Left lung (tissue), 10 donors: Measurements from ENCODE around the gene SMARCD3. TPM values are rescaled to one million over a fixed set of nuclear protein-coding genes. Genes with fewer than 3 reads are reported as not detected.

ENCODE experiments used
- ATAC-seq: fragments of 200-7000 bp; cut with Tn5 transposase; one replicate; pipeline ENCODE4 v1.9.1; 2020; ENCODE audit warnings: moderate library complexity
- DNase-seq, 4 donors: peaks; one replicate each; pipeline ENCODE4 v3.0.0-alpha.2; 2013 to 2020
- H3K27ac ChIP-seq, 2 donors: fragments of 200-600 bp; sonication (generic) in 1 of 2; one replicate each; pipeline versions ENCODE4 v1.5.0 to v1.8.0; 2020 to 2021
- H3K27me3 ChIP-seq, 2 donors: fragments of 200-600 bp; sonication (generic) in 1 of 2; one replicate each; pipeline versions ENCODE4 v1.5.0 to v1.8.0; 2020 to 2021
- H3K36me3 ChIP-seq, 2 donors: fragments of 200-600 bp; sonication (generic) in 1 of 2; one replicate each; pipeline versions ENCODE4 v1.5.0 to v1.8.0; 2020 to 2021
- H3K4me1 ChIP-seq, 2 donors: fragments of 200-600 bp; one replicate each; pipeline ENCODE4 v1.8.0; 2021
- H3K4me3 ChIP-seq, 2 donors: fragments of 200-600 bp; sonication (generic) in 1 of 2; one replicate each; pipeline versions ENCODE4 v1.5.0 to v1.8.0; 2020 to 2021; ENCODE audit warnings: mild to moderate bottlenecking in 1 of 2
- H3K9me3 ChIP-seq, 2 donors: fragments of 200-600 bp; sonication (generic) in 1 of 2; one replicate each; pipeline versions ENCODE4 v1.5.0 to v1.8.0; 2020 to 2021
- intact Hi-C, 2 donors: fragments of 100-400 bp; cut with DNase I; formaldehyde crosslinking; loops; one replicate each; pipeline versions ENCODE4 v1.11.2 to v1.14.2; 2022
- polyA plus RNA-seq, 6 donors: library from polyadenylated mRNA; unstranded; fragments of 120-200 nt; gene quantifications; one replicate each; pipeline ENCODE4 v1.2.1, GENCODE V29; 2013; ENCODE audit not compliant: insufficient read length in 6 of 6
- total RNA-seq, 2 donors: library from RNA; stranded (reverse); fragmentation: NEBNext Ultra II Directional; extraction: Animal tissue kit (Norgen Biotek cat#: 25700); gene quantifications; one replicate each; pipeline ENCODE4 v1.2.1, GENCODE V29; 2021
- TF ChIP-seq, protein P1 (sequence below), 2 donors: fragments of 200-600 bp; sonication (generic) in 1 of 2; IDR thresholded peaks; one replicate each; pipeline versions ENCODE4 v1.5.0 to v1.8.0; 2021; ENCODE audit warnings: antibody characterized with exemption in 2 of 2
- donor health status: DM: no; HTN: yes; CAD: no.
- donor health status: DM: no; HTN: no; CAD: no.

SMARCD3 gene
- total and polyA plus RNA-seq, 8 donors = 45.5 to 130 (median 95.3) TPM

DNA sequence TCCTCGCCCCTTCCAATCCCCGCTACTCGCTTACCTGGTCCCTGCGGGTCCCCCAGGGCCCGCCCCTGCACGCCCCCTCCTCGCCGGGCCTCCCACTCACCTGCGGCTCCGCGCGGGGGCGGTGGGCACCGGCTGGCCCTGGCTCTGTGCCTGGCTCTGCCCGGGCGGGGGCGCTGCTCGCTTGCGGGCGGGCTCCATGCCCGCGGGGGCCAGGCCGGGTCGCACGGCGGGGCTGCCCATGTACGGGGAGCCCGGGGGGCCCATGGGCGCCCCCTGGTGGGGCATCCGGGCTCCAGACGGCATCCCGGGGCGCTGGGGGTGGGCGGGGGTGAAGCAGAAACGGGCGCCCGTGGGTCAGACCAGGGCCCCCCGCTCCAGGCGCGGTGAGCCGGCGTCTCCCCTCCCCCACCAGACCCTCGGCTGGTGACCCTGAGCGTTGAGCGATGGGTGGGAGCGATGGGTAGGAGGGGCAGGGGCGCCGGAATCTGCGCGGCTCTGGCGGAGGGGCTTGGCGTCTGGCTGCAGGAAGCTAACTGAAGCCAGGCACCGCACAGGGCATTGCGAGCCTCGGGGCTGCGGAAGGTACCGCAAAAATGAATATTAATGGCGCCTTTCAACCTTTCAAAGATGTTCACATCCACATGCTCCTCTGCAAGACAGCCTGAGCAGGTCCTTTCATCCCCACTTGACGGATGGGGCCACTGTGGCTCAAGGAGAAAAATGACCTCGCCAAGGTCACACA, 3.0 kb downstream of the SMARCD3 start:
- intact Hi-C loops = loop anchor here in 1 of 2 donors (10.0 kb wide), 1 partner anchor 59 kb away; no protein-coding TSS in a partner anchor
- H3K4me3 ChIP-seq = peak overlapping the region in 1 of 2 donors; percentile 14
- TF ChIP-seq, protein P1, sequence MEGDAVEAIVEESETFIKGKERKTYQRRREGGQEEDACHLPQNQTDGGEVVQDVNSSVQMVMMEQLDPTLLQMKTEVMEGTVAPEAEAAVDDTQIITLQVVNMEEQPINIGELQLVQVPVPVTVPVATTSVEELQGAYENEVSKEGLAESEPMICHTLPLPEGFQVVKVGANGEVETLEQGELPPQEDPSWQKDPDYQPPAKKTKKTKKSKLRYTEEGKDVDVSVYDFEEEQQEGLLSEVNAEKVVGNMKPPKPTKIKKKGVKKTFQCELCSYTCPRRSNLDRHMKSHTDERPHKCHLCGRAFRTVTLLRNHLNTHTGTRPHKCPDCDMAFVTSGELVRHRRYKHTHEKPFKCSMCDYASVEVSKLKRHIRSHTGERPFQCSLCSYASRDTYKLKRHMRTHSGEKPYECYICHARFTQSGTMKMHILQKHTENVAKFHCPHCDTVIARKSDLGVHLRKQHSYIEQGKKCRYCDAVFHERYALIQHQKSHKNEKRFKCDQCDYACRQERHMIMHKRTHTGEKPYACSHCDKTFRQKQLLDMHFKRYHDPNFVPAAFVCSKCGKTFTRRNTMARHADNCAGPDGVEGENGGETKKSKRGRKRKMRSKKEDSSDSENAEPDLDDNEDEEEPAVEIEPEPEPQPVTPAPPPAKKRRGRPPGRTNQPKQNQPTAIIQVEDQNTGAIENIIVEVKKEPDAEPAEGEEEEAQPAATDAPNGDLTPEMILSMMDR (IDR thresholded peaks at IDR 0.05) = peak; percentile 49 to 61

GRCh38 chr7:151244841-151245346, 3.6 kb downstream of the SMARCD3 start:
- H3K4me1 ChIP-seq = peaks cover 18 to 74% of the 10 kb centered on the region in 2 donors
- TF ChIP-seq, protein P1 (IDR thresholded peaks at IDR 0.05) = no peak
- H3K4me3 ChIP-seq = no peak overlapping the region
- no peaks in the 10 kb centered on the region for H3K9me3 ChIP-seq
- ATAC-seq (no peak), DNase-seq (no peak)
- peaks cover 0 to 26% of the 10 kb centered on the region in 2 donors for H3K36me3 ChIP-seq
- intact Hi-C loops = loop anchor here in 1 of 2 donors (10.0 kb wide), 1 partner anchor 60 kb away; no protein-coding TSS in a partner anchor
- H3K27ac ChIP-seq = no peak overlapping the region
- peaks cover 15 to 60% of the 10 kb centered on the region in 2 donors for H3K27me3 ChIP-seq

More for the DNA sequence above, 3.0 kb downstream of the SMARCD3 start:
- Histone ChIP-seq H3K27ac (no peak overlapping the region), H3K36me3 (peaks cover 0 to 20% of the 10 kb centered on the region in 2 donors), H3K9me3 (no peaks in the 10 kb centered on the region), H3K4me1 (peaks cover 18 to 80% of the 10 kb centered on the region in 2 donors), H3K27me3 (peaks cover 15 to 67% of the 10 kb centered on the region in 2 donors)
- DNase-seq = peak in 2 of 4 donors; percentile 60 to 88
- peak; percentile 17 for ATAC-seq

DNA sequence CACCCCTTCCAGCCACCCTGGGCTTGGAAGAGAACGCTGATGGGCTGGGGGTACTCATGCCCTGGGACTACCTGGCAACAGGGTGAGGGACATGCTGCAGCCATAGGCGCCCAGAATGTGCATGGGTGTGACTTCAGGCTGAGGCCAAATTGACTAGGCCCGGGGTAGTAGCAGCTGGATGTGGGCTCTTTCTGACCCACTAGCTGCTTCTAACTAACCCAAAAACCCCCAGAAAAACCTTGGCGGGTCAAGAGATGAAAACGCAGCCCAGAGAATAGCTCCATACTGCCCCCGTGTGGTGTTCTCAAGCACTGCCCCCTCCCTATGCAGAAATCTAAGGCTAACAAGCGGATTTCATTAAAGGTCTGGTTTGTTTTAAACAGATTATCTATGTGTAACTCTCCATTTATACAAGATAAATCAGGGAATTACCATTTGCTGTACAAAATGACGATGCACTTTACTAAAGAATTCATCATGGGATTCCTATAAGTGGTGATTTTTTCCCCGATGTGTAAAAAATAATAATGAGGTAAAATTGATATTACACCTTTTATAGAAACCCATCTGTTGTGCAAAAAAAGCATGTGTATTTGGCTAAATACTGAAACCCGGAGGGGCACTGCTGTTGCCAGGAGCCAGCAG, 4.2 kb downstream of the SMARCD3 start:
- Histone ChIP-seq H3K27me3 (peaks cover 15 to 54% of the 10 kb centered on the region in 2 donors), H3K4me3 (peak overlapping the region in 1 of 2 donors; percentile 14), H3K9me3 (no peaks in the 10 kb centered on the region), H3K36me3 (peaks cover 0 to 32% of the 10 kb centered on the region in 2 donors), H3K4me1 (peaks cover 14 to 68% of the 10 kb centered on the region in 2 donors), H3K27ac (no peak overlapping the region)
- DNase-seq = peak in 1 of 4 donors; percentile 62
- TF ChIP-seq, protein P1 (IDR thresholded peaks at IDR 0.05) = peak; percentile 83 to 86
- intact Hi-C loops = loop anchor here in 1 of 2 donors (10.0 kb wide), 1 partner anchor 60 kb away; no protein-coding TSS in a partner anchor
- ATAC-seq = peak; percentile 41

DNA sequence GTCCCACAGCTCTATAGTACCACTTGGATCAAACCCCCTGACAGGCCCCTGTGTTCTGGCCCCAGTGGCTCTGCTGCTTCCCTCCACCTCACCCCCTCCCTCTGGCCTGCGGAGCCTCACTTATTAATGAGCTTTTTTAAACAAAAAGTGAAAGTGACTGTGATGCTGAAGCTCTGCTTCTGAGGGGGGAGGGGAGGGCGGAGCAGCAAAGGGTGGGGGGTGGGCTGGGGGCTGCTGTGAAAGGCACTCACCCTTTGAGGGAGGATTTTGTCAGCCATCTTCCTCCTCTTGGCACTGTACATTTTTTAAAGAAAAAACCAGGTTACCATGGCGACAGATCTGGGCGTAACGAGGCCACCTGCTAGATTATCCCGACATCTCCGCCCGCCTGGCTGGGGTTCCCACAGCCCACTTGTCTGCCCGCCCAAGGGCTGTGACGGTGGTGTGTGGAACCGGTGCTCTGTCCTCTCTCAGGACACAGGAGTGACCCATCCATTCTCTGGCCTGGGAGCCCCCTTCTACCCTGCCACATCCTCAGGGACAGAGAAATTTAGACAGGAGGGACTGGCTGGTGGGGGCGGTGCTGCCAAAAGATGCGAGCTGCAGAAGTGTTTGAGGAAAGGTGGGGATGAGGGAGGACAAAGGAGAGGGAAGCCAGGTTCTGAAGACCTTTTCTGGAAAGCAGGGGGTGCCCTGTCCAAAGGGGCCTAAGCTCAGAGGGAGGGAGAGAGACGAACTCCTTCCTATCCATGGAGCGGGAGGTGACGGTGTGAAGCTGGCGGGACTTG, 4.9 kb downstream of the SMARCD3 start:
- ATAC-seq (no peak), DNase-seq (no peak)
- peaks cover 14 to 61% of the 10 kb centered on the region in 2 donors for H3K4me1 ChIP-seq

More for the DNA sequence above, 4.9 kb downstream of the SMARCD3 start:
- Histone ChIP-seq H3K4me3 (peak overlapping the region in 1 of 2 donors; percentile 14), H3K27me3 (peaks cover 15 to 47% of the 10 kb centered on the region in 2 donors), H3K36me3 (peaks cover 0 to 39% of the 10 kb centered on the region in 2 donors), H3K9me3 (no peaks in the 10 kb centered on the region), H3K27ac (no peak overlapping the region)
- intact Hi-C loops = loop anchor here in 1 of 2 donors (10.0 kb wide), 1 partner anchor 61 kb away; no protein-coding TSS in a partner anchor
- TF ChIP-seq, protein P1 (IDR thresholded peaks at IDR 0.05) = no peak
